Keratinocyte (primary cell): ENCODE measurements around the gene VPS9D1. TPM values are rescaled to one million over a fixed set of nuclear protein-coding genes. Genes with fewer than 3 reads are reported as not detected.
"Not testable (repeated sequence)": the region's sequence is repeated elsewhere in the genome, so short reads cannot be mapped to it uniquely, and the experiment has no call there.

Experiments used
- DNase-seq: peaks from one replicate; pipeline ENCODE4 v3.0.0-alpha.2; 2011; ENCODE audit warnings: low read depth, missing footprints, low spot score
- FAIRE-seq: peaks from 2 replicates; lab custom pipeline; 2011; peaks lifted over from hg19 to GRCh38; lab: Jason Lieb, UNC
- H2AFZ ChIP-seq: 2 replicates; pipeline ENCODE4 v1.6.0; 2012; ENCODE audit warnings: low read length, control low read depth, inconsistent platforms; ENCODE audit not compliant: control insufficient read depth
- H3K27ac ChIP-seq: 2 replicates; pipeline ENCODE4 v1.5.1; 2011; ENCODE audit warnings: low read length; ENCODE audit not compliant: control insufficient read depth, insufficient read depth
- H3K27me3 ChIP-seq: 3 replicates; pipeline ENCODE4 v1.6.0; 2011; ENCODE audit warnings: low read length; ENCODE audit not compliant: control insufficient read depth, insufficient read depth; ENCODE audit errors: extremely low read depth
- H3K36me3 ChIP-seq, 2 experiments: 2 replicates in 1 of 2; 3 replicates in 1 of 2; pipeline ENCODE4 v1.5.1; 2011; ENCODE audit warnings: low read length in 2 of 2, mild to moderate bottlenecking in 1 of 2; ENCODE audit not compliant: control insufficient read depth in 2 of 2, insufficient read depth in 2 of 2; ENCODE audit errors: extremely low read depth in 1 of 2
- H3K4me1 ChIP-seq: 3 replicates; pipeline ENCODE4 v1.5.1; 2011; ENCODE audit warnings: low read length; ENCODE audit not compliant: control insufficient read depth, insufficient read depth; ENCODE audit errors: extremely low read depth
- H3K4me2 ChIP-seq: 3 replicates; pipeline ENCODE4 v1.6.0; 2011; ENCODE audit warnings: low read depth, low read length; ENCODE audit not compliant: control insufficient read depth, insufficient read depth; ENCODE audit errors: extremely low read depth
- H3K4me3 ChIP-seq, 3 experiments: fragments of 200-600 bp in 1 of 3; sonication (generic) in 1 of 3; 2 replicates in 2 of 3; 3 replicates in 1 of 3; pipeline ENCODE4 v1.5.1; 2011 to 2016; ENCODE audit warnings: low read length in 3 of 3, mild to moderate bottlenecking in 3 of 3, control low read depth in 2 of 3, inconsistent platforms in 1 of 3, low read depth in 1 of 3, mixed read lengths in 1 of 3, mixed run types in 1 of 3, moderate library complexity in 1 of 3; ENCODE audit not compliant: control insufficient read depth in 2 of 3, insufficient read depth in 2 of 3; ENCODE audit errors: extremely low read depth in 1 of 3
- H3K79me2 ChIP-seq: 2 replicates; pipeline ENCODE4 v1.6.0; 2012; ENCODE audit warnings: low read length; ENCODE audit not compliant: control insufficient read depth, insufficient read depth
- H3K9ac ChIP-seq: 3 replicates; pipeline ENCODE4 v1.6.0; 2011; ENCODE audit warnings: low read length; ENCODE audit not compliant: control insufficient read depth, insufficient read depth; ENCODE audit errors: extremely low read depth
- H3K9me1 ChIP-seq: 3 replicates; pipeline ENCODE4 v1.6.0; 2011; ENCODE audit warnings: low read length; ENCODE audit not compliant: control insufficient read depth, insufficient read depth; ENCODE audit errors: extremely low read depth
- H3K9me3 ChIP-seq: 2 replicates; pipeline ENCODE4 v1.5.1; 2012; ENCODE audit warnings: low read depth, low read length; ENCODE audit not compliant: control insufficient read depth
- H4K20me1 ChIP-seq: 3 replicates; pipeline ENCODE4 v1.6.0; 2011; ENCODE audit warnings: low read length; ENCODE audit not compliant: control insufficient read depth, insufficient read depth; ENCODE audit errors: extremely low read depth
- CTCF ChIP-seq, 3 experiments: IDR thresholded peaks in 1 of 3; conservative IDR thresholded peaks in 1 of 3; optimal IDR thresholded peaks in 1 of 3; 2 replicates in 2 of 3; 3 replicates in 1 of 3; pipeline versions ENCODE3 to v1.5.1; 2011; ENCODE audit warnings: low read length in 3 of 3, mild to moderate bottlenecking in 3 of 3, moderate library complexity in 2 of 3, control low read depth in 1 of 3, inconsistent platforms in 1 of 3; ENCODE audit not compliant: insufficient read depth in 2 of 3; ENCODE audit errors: extremely low read depth in 1 of 3
- EZH2 ChIP-seq: IDR thresholded peaks from one replicate; pipeline ENCODE4 v1.6.1; 2012; ENCODE audit warnings: inconsistent platforms, mild to moderate bottlenecking, low read length, moderate library complexity
- dilution Hi-C: fragments of 300-500 bp; cut with MboI; formaldehyde crosslinking; loops from one replicate; pipeline ENCODE4 v1.7.0; 2020; ENCODE audit warnings: low sequenced_read_pairs; ENCODE audit not compliant: extremely low pct_ligation_motif_present
- polyA plus RNA-seq, 5 experiments: library from polyadenylated mRNA; depleted of rRNA in 3 of 5; stranded (reverse) in 3 of 5; stranded (forward) in 1 of 5; unstranded in 1 of 5; fragments of >200 nt; gene quantifications; 1 replicate in 1 of 5; 2 replicates in 3 of 5; 3 replicates in 1 of 5; pipeline versions ENCODE4 v1.2.1 to v1.2.3, GENCODE V29; 2011 to 2012; ENCODE audit warnings: missing spikeins in 2 of 5, low read depth in 1 of 5, low replicate concordance in 1 of 5

Gene VPS9D1
- polyA plus RNA-seq, 1 donor (not counting 4 experiments of a cell fraction or from before 2014, with no cell fraction given) = 1.6 TPM

- Histone ChIP-seq H3K4me2 (no peak overlapping the region), H3K27ac (no peak overlapping the region), H3K27me3 (no peaks in the 10 kb centered on the region), H4K20me1 (no peaks in the 10 kb centered on the region), H3K79me2 (no peaks in the 10 kb centered on the region), H3K36me3 (peaks cover 0 to 3% of the 10 kb centered on the region in 2 experiments), H3K9ac (no peak overlapping the region), H3K9me1 (no peaks in the 10 kb centered on the region), H3K4me1 (no peaks in the 10 kb centered on the region), H2AFZ (no peak overlapping the region), H3K9me3 (no peaks in the 10 kb centered on the region), H3K4me3 (no peak overlapping the region)
- TF ChIP-seq EZH2 (no peak), CTCF (optimal IDR thresholded peaks at IDR 0.05 in 1 of 3, IDR thresholded peaks at IDR 0.05 in 1 of 3, conservative IDR thresholded peaks at IDR 0.05 in 1 of 3; ENCODE audit: extremely low read depth in 1 of 3, insufficient read depth in 2 of 3, low read length in 3 of 3) (no peak)
- DNase-seq = no peak
- no peak for FAIRE-seq
- dilution Hi-C loops = no loop called here
Observed at GRCh38 chr16:89678258-89678657, 42.4 kb downstream of the VPS9D1 start.

GRCh38 chr16:89672177-89672941 is 48.3 kb downstream of the VPS9D1 start:
- Histone ChIP-seq H3K79me2 (no peaks in the 10 kb centered on the region), H3K36me3 (no peaks in the 10 kb centered on the region), H3K4me1 (peaks cover 6% of the 10 kb centered on the region), H3K9me1 (no peaks in the 10 kb centered on the region), H3K9me3 (no peaks in the 10 kb centered on the region), H3K4me2 (no peak overlapping the region), H3K9ac (no peak overlapping the region), H2AFZ (no peak overlapping the region), H3K27ac (no peak overlapping the region), H4K20me1 (no peaks in the 10 kb centered on the region), H3K4me3 (no peak overlapping the region), H3K27me3 (no peaks in the 10 kb centered on the region)
- TF ChIP-seq EZH2 (no peak), CTCF (optimal IDR thresholded peaks at IDR 0.05 in 1 of 3, IDR thresholded peaks at IDR 0.05 in 1 of 3, conservative IDR thresholded peaks at IDR 0.05 in 1 of 3; ENCODE audit: extremely low read depth in 1 of 3, insufficient read depth in 2 of 3, low read length in 3 of 3) (no peak)
- no peak for FAIRE-seq
- DNase-seq = no peak
- dilution Hi-C loops = no loop called here

GRCh38 chr16:89671565-89671964 is 49.1 kb downstream of the VPS9D1 start:
- DNase-seq, H3K27ac ChIP-seq, FAIRE-seq, H3K9ac ChIP-seq, H2AFZ ChIP-seq, H4K20me1 ChIP-seq, H3K4me2 ChIP-seq, H3K4me3 ChIP-seq, H3K4me1 ChIP-seq, H3K79me2 ChIP-seq, H3K9me3 ChIP-seq, H3K9me1 ChIP-seq, H3K36me3 ChIP-seq, H3K27me3 ChIP-seq, dilution Hi-C loops: not testable (repeated sequence)
